Mesodermal cell (in vitro differentiated cells): ENCODE measurements around the gene ZNF398. TPM values are rescaled to one million over a fixed set of nuclear protein-coding genes. Genes with fewer than 3 reads are reported as not detected.

Experiments
- H3K27ac ChIP-seq: 2 replicates; pipeline ENCODE4 v1.7.0; 2013; ENCODE audit warnings: mild to moderate bottlenecking, low read depth, low read length, moderate library complexity; ENCODE audit not compliant: severe bottlenecking
- H3K36me3 ChIP-seq: 2 replicates; pipeline ENCODE4 v1.7.1; 2013; ENCODE audit warnings: mild to moderate bottlenecking, low read length, moderate library complexity; ENCODE audit not compliant: control insufficient read depth, insufficient read depth
- H3K4me1 ChIP-seq: one replicate; pipeline ENCODE4 v1.7.1; 2013; ENCODE audit warnings: mild to moderate bottlenecking, low read length; ENCODE audit not compliant: insufficient read depth, control insufficient read depth, poor library complexity, severe bottlenecking
- H3K4me3 ChIP-seq: 2 replicates; pipeline ENCODE4 v1.7.0; 2013; ENCODE audit warnings: low read length, control low read depth, mild to moderate bottlenecking; ENCODE audit not compliant: insufficient read depth, poor library complexity, severe bottlenecking; ENCODE audit errors: extremely low read depth
- H3K9me3 ChIP-seq: 2 replicates; pipeline ENCODE4 v1.7.1; 2013; ENCODE audit warnings: mild to moderate bottlenecking, low read length, moderate library complexity; ENCODE audit not compliant: control insufficient read depth
- WGBS, 2 experiments: methylation state at CpG; one replicate each; pipeline ENCODE4 v1.1.5; 2013; ENCODE audit warnings: missing lambda C conversion rate in 2 of 2; ENCODE audit not compliant: insufficient coverage in 2 of 2; 5-methylcytosine and 5-hydroxymethylcytosine counted together
- polyA plus RNA-seq, 2 experiments: library from polyadenylated mRNA; stranded (reverse); fragments of 50-300 nt; gene quantifications; one replicate each; pipeline ENCODE4 v1.2.3, GENCODE V29; 2013

Gene ZNF398, protein sequence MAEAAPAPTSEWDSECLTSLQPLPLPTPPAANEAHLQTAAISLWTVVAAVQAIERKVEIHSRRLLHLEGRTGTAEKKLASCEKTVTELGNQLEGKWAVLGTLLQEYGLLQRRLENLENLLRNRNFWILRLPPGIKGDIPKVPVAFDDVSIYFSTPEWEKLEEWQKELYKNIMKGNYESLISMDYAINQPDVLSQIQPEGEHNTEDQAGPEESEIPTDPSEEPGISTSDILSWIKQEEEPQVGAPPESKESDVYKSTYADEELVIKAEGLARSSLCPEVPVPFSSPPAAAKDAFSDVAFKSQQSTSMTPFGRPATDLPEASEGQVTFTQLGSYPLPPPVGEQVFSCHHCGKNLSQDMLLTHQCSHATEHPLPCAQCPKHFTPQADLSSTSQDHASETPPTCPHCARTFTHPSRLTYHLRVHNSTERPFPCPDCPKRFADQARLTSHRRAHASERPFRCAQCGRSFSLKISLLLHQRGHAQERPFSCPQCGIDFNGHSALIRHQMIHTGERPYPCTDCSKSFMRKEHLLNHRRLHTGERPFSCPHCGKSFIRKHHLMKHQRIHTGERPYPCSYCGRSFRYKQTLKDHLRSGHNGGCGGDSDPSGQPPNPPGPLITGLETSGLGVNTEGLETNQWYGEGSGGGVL
- polyA plus RNA-seq (2013, experiment 1 of 2): 9.5 TPM
- polyA plus RNA-seq (2013, experiment 2 of 2): 7.9 TPM

DNA sequence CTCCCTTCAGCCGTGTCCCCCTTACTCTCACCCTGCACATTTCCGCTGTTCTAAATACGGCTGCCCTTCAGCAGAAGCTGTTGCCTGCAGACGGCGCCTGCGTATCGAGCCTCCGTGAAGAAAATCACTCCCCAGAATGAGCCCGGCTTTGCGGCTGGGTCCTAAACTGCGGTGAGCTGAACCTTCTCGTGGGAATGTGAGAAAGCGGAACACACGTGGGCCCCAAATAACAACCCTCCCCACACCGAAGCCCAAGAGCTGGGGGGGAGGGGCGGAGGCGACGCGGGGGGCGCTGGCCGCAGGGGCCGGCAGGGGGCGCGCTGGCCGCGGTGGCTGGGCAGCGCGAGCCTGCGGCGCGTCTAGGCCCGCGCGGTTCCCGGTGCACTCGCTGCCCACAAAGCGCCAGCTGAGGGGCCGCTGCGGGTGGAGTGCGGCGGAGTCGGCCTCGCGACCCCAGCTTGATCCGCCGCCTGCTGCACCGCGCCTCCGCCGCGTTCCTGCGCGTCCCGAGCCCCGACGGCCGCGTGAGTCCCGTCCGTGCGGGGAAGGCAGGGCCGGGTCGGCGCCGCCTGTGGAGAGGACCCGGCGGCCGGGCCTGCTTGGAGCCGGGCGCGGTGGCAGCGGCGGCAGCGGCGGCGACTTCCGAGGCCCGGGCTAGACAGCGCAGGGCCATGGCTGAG lies at the start of gene ZNF398:
Gene ZNF398 (plus strand): TSS at position 382 of the 680 bp plus-strand sequence. CDS start 290 bp downstream, at position 672.
- H3K4me3 ChIP-seq: peak within 1 kb of the TSS; percentile 87
- H3K4me1 ChIP-seq: no peaks in the 10 kb centered on the region
- 2 to 7% methylated on average over 53 to 68 of the region's 79 CpGs for WGBS, 2 experiments
- H3K36me3 ChIP-seq: peaks cover 9% of the 10 kb centered on the region
- no peaks in the 10 kb centered on the region for H3K9me3 ChIP-seq
- peak within 1 kb of the TSS; percentile 76 for H3K27ac ChIP-seq

DNA sequence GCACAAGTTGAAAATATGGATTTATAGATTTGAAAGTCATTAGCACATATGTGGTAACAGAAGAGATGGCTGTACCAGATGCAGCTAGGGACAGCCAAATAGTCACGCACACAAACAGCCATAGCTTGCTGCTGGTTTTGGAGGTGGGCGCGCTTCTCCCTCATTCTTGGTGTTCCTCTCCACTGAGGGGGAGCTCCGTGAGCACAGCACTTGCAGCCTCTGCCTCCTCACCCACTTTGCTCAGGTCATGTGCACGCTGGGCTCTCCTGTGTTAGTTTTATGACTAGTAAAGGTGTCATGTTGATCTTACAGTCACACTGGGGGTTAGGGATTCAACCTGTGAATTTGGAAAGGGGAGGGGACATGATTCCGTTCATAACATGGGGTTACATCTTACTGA lies 48.2 kb upstream of the ZNF398 start:
- 61% methylated on average over 3 of the region's 6 CpGs; no CpG with 5 or more reads in 1 of the 2 experiments for WGBS, 2 experiments

DNA sequence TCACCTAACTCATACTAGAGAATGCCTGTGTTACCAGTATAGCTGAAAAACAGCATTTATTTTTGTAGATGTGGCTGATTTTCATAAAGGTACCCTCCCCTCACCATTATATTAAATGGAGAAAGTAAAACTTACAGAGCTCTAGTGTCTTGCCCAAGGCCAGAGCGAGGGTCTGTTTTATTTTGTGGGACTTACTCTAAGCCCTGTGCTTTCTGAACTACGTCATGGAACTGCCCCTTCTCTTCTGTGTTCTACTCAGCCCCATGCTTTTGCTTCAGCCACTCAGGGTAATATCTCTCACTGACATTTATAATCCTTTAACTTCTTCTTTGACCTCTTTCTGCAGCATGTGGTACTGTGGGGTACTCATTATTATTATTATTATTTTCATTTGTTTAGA lies 46.4 kb upstream of the ZNF398 start:
- H3K27ac ChIP-seq: no peak overlapping the region
- H3K36me3 ChIP-seq: peaks cover 6% of the 10 kb centered on the region
- H3K9me3 ChIP-seq: no peaks in the 10 kb centered on the region
- 100% methylated on average over 1 of the region's 2 CpGs; no CpG with 5 or more reads in 1 of the 2 experiments for WGBS, 2 experiments
- H3K4me3 ChIP-seq: no peak overlapping the region
- no peaks in the 10 kb centered on the region for H3K4me1 ChIP-seq

More for the DNA sequence above, 48.2 kb upstream of the ZNF398 start:
- H3K27ac ChIP-seq: no peak overlapping the region
- no peak overlapping the region for H3K4me3 ChIP-seq
- H3K9me3 ChIP-seq: no peaks in the 10 kb centered on the region
- H3K36me3 ChIP-seq: peaks cover 6% of the 10 kb centered on the region
- H3K4me1 ChIP-seq: no peaks in the 10 kb centered on the region

DNA sequence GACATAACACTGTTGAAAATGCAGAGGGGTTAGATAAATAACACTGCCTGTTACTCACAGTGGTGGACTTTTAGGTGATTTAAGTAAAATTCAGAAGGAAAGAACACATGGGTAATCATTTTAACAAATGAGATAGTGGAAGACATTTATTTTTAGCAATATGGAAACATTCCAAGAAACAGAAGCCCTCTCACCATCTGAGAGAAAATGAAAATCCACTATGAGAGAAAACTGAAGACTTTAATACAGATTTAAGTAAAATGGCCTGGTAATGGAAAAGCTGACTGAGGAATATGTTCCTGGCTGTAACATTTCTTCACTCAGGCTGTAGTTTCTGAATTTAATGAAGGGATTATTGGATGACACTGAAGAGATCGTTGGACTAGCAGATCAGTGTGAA lies 44.6 kb upstream of the ZNF398 start:
- Histone ChIP-seq H3K4me1 (no peaks in the 10 kb centered on the region), H3K4me3 (no peak overlapping the region), H3K9me3 (no peaks in the 10 kb centered on the region), H3K27ac (no peak overlapping the region), H3K36me3 (peaks cover 6% of the 10 kb centered on the region)
- WGBS, 2 experiments: 73 to 86% methylated on average over 1 of the region's 1 CpG

DNA sequence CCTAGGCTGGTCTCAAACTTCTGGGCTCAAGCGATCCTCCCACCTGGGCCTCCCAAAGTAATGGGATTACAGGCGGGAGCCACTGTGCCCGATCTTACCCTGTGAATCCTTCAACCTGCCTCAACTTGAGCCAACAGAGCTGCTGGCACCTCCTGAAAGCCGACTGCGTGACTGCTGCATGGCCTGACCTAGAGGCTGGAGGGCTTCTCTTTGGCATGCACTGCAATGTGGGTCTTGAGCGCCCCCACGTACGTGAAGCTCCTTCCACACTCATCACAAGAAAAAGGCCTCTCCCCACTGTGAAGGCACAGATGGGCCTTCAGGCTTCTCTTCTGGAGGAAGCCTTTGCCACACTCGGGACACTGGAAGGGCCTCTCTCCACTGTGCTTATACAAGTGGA lies 43.8 kb upstream of the ZNF398 start:
- 79 to 91% methylated on average over 9 of the region's 9 CpGs for WGBS, 2 experiments
- no peak overlapping the region for H3K27ac ChIP-seq
- no peaks in the 10 kb centered on the region for H3K9me3 ChIP-seq
- no peak overlapping the region for H3K4me3 ChIP-seq
- peaks cover 6% of the 10 kb centered on the region for H3K36me3 ChIP-seq
- H3K4me1 ChIP-seq: no peaks in the 10 kb centered on the region

DNA sequence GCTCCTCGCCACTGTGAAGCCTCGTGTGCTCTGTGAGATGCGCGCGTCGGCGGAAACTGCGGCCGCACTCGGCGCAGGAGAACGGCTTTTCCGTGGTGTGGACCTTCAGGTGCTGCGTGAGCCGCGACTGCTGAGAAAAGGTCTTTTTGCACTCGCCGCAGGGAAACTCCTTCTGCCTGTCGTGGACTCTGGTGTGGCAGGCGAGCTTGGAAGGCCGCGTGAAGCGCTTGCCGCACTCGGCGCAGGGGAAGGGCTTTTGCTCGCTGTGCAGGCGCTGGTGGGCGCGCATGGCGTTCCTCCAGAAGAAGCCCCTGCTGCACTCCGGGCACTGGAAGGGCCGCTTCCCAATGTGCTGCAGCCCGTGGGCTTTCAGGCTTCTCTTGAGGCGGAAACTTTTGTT lies 43.0 kb upstream of the ZNF398 start:
- H3K4me1 ChIP-seq: no peaks in the 10 kb centered on the region
- WGBS, 2 experiments: 95 to 96% methylated on average over 35 of the region's 35 CpGs
- peaks cover 6% of the 10 kb centered on the region for H3K36me3 ChIP-seq
- H3K27ac ChIP-seq: no peak overlapping the region
- H3K4me3 ChIP-seq: no peak overlapping the region
- H3K9me3 ChIP-seq: no peaks in the 10 kb centered on the region

DNA sequence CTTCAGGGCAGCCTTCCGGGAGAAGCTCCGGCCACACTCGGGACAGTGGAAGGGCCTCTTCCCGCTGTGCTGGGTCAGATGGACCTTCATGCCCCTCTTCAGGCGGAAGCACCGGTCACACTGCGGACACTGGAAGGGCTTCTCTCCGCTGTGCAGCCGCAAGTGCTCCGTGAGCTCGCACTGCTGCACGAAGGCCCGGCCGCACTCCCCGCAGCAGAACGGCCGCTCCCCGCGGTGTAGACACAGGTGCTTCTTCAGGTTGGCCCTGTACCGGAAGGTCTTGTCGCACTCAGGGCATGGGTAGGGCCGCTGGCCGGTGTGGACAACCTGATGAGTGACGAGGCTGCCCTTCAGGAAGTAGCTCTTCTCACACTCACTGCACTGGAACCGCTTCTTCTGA lies 42.5 kb upstream of the ZNF398 start:
- no peaks in the 10 kb centered on the region for H3K9me3 ChIP-seq
- H3K4me1 ChIP-seq: no peaks in the 10 kb centered on the region
- no peak overlapping the region for H3K27ac ChIP-seq
- H3K36me3 ChIP-seq: peaks cover 6% of the 10 kb centered on the region
- WGBS, 2 experiments: 96% methylated on average over 23 to 25 of the region's 25 CpGs
- no peak overlapping the region for H3K4me3 ChIP-seq

DNA sequence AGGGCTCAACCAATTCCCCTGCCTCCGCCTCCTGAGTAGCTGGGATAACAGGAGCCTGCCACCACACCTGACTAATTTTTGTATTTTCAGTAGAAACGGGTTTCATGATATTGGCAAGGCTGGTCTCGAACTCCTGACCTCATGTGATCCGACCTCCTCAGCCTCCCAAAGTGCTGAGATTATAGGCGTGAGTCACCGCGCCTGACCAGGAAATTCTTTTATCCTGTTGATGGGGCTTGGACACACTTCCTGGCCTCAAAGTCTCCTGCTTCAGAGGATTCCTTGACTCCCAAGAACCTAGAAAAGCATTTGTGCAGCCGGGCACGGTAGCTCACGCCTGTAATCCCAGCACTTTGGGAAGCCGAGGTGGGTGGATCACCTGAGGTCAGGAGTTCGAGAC lies 37.3 kb upstream of the ZNF398 start:
- no peak overlapping the region for H3K4me3 ChIP-seq
- 91 to 97% methylated on average over 7 of the region's 12 CpGs for WGBS, 2 experiments
- H3K9me3 ChIP-seq: no peaks in the 10 kb centered on the region
- H3K36me3 ChIP-seq: no peaks in the 10 kb centered on the region
- no peaks in the 10 kb centered on the region for H3K4me1 ChIP-seq
- no peak overlapping the region for H3K27ac ChIP-seq

DNA sequence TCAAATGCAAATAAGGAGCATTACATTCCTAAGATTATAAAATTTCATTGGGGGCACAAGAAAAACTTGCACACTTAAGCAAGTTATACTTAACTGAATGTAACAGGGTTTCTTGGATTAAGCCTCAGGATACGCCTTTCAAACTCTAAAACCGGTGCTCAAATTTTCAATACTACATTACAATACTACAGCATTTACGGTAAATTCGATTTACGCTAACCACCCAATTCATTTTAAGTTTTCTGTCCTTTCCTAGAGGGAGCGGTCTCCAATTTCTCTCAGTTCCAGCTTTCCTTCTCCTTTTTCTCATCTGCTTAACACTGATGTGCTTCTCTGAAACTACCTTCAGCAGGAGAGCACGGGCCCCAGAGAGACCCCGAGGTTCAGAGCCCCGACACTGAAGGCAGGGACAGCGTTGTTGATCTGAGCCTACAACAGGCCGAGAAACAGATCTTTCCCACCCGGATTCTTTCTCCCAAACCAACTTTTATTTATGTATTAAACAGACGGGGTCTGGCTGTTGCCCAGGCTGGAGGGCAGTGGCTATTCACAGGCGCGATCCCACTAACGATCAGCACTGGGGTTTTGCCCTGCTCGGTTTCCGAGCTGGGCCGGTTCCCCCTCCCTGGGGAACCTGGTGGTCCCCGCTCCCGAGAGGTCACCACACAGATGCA lies 21.9 kb upstream of the ZNF398 start:
- H3K9me3 ChIP-seq: peaks cover 3% of the 10 kb centered on the region
- WGBS, 2 experiments: 2 to 3% methylated on average over 19 of the region's 21 CpGs
- H3K27ac ChIP-seq: peak overlapping the region; percentile 88
- peak overlapping the region; percentile 98 for H3K4me3 ChIP-seq
- peaks cover 18% of the 10 kb centered on the region for H3K36me3 ChIP-seq
- peaks cover 8% of the 10 kb centered on the region for H3K4me1 ChIP-seq

DNA sequence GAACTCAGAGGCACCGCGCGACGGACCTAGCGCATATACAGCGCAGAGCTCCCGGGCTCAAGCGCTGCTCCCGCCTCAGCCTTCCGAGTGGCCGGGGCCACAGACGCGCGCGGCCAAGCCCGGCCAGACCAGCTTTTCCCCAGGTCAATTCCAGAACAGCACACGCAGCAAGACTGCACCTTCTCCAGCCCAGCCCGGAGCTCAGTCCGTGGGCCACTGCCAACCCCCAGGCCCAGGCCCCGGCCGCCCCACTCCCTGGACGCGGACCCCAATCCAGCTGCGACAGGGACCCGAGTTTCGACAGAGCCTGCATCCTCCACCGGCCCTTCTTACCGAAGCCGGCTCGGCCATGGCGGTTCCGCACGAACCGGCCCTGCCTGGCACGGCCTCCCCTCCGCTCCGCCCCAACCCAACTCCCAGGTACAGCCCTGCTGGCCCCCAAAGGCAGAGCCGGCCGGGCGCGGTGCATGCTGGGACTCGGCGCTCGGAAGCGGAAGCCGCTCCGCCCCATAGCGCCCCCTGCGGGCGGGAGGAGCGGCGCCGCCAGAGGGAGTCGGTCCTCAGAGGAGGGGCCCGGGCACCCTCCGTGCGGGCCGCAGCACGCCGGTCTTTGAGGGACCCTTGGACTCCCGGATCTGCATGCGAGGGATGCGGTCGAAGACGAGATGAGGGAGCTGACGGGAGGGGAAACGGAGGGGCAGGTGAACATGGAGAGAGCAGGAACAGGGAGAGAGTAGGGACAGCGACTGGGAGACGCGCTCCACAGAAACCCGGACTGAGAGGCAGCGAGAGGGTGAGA lies 21.2 kb upstream of the ZNF398 start, which contains the start of gene ZNF425:
Gene ZNF425 (minus strand): TSS at position 462 of the 799 bp plus-strand sequence. CDS start 111 bp downstream, at position 351.
- Histone ChIP-seq H3K4me1 (peaks cover 8% of the 10 kb centered on the region), H3K4me3 (peak within 1 kb of the TSS; percentile 98), H3K9me3 (peaks cover 11% of the 10 kb centered on the region), H3K27ac (peak within 1 kb of the TSS; percentile 88), H3K36me3 (peaks cover 25% of the 10 kb centered on the region)
- WGBS, 2 experiments: 0% methylated on average over 55 to 57 of the region's 72 CpGs
